DLD1 (cell line): ENCODE measurements around the gene COBLL1.
"Not testable (repeated sequence)": the region's sequence is repeated elsewhere in the genome, so short reads cannot be mapped to it uniquely, and the experiment has no call there.

Experiments
- in situ Hi-C: cut with HindIII; loops from 2 replicates; pipeline ENCODE4 v1.10.0; 2017; ENCODE audit warnings: low sequenced_read_pairs

The COBLL1 gene

GRCh38 chr2:164722616-164723338, 118.8 kb downstream of the COBLL1 start:
- in situ Hi-C loops, result no loop called here

DNA sequence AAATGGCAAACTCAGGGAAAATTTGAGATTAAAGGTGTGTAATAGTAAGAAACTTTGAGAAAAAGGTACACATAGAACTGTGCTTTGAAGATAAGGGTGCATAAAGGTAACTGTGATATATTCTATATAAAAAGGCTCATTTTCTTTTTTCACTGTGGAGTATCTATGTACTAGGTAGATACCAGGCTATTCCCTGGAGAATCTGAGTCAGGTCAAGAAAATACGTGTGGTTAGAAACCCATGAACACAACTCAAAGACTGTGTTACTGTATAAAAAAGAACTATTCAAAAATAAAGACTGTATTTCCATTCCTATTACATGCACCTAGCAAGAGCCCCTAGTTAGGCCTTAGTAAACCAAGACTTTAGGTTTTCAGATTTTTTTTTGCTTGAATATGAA, 120.2 kb downstream of the COBLL1 start:
- in situ Hi-C loops, result no loop called here

GRCh38 chr2:164719996-164720941, 121.4 kb downstream of the COBLL1 start:
- in situ Hi-C loops, result no loop called here

DNA sequence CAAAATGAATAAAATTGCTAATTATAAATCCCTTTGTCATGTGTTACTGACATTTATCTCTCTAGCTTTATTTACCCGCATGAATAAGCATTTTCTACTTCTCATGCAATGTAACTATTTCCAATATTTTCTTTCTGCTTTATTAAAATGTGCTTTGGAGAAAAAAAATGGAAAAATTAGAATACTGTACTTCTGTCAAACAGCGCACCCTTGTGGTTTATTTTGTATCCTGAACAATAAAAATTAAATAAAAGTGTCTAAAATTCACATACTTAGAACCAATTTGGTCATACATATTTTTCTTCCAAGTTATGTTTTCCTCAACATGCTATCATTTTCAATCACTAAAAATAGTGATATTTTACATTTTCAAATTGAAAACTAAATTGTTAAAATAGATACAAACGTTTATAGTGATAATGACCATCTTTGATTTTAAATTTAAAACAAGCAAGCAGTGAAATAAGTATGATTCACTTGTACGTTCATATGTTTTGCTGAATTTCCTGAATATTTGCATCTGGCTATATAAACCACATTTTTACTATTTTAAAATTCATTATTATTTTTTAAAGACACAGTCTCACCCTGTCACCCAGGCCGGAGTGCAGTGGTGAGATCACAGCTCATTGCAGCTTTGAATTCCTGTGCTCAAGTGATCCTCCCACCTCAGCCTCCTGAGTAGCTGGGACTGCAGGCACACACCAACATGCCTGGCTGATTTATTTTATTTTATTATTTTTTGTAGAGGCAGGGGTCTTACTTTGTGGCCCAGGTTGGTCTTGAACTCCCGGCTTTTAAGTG, 124.4 kb downstream of the COBLL1 start:
- in situ Hi-C loops, result no loop called here

- in situ Hi-C loops, result no loop called here
These were observed 127.2 kb downstream of the COBLL1 start for GRCh38 chr2:164714471-164714870.

DNA sequence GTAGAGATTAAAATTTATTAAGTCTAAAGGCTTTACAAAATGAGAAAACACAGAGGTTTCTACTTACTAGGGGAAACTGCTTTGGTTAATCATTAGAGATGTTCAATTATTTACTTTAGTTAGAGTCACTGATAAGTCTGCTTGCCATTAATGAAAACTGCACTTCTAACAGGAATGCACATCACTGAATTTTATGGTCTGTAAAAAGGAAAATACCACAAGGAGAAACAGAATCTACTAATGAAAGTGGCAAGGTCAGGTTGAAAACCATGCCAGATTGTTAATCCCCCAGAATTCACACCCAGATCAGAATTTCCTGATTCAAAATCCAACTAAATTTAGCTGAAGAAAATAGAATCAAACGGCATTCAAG, 129.9 kb downstream of the COBLL1 start:
- in situ Hi-C loops, result no loop called here

DNA sequence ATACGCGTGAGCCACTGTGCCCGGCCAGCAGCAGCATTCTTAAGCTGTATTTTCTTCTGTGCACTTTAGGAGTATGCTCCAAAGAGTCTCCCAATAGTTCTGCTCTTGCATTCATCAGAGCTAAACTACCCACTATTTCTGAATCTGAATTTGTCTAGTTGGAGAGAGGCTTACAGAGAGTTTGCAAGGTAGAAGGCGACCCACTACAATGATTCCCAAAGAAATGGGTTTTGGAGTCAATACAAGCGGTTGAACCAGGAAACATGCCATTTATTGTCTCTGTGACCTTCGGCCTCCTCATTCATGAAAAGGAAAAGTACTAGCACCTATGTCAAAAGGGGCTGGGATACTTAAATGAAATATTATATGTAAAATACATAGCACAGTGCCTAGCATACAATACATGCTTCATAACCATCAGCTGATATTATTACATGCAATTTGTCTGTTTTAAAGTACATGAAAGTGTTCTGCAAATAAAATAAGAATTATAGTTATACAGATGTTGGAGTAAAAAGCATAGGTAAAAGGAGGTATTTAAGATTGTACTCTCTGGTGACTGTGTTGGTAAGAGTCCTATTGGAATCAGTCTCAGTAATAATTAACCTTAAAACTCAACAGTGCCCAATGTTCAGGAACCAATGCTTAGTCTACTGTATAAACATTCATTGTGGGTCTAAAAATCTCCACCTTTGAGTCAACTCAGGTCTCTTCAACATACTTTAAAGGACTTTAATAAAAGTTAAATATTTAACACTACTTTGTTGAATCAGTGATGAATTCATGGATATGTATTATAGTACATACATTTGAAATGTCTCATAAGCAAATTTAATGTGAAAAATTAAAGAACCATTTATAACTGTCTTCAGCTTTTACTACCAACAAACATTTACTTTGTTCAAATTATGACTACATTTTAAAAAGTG, 130.5 kb downstream of the COBLL1 start:
- in situ Hi-C loops, result no loop called here

DNA sequence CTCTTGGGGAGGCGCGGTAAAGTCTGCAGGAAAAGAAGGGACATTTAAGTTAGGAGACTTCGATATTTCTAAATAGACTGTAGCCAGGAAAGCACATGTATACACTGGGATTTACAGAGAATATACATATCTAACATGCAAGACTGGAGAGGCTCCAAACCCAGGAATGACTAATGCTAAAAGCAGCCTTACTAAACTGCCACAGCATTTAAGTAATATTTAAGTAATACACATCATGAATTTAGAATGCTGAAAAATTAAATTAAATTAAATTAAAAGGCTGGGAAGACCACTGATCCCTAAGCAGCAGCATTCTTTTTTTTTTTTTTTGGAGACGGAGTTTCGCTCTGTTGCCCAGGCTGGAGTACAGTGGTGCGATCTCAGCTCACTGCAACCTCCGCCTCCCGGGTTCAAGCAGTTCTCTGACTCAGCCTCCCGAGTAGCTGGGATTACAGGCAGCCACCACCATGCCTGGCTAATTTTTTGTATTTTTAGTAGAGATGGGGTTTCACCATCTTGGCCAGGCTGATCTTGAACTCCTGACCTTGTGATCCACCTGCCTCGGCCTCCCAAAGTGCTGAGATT, 131.3 kb downstream of the COBLL1 start:
- in situ Hi-C loops, result not testable (repeated sequence)

DNA sequence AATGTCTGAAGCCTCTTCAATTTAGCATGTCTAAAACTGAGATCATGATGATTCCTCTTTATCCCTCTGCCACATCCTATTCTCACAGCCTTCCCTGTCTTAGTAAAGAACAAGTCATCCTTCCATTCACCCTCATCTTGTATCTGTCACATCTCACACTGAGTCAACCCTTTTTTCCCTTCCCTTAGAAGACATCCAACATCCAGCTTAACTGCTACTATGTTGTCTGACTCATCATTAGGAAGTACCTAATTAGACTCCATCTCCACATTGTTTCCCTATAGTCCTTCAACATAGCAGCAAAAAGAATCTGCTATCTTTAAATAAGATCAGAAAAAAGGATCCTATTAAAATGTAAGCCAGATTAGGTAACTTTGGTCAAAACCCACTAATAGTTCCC, 135.1 kb downstream of the COBLL1 start:
- in situ Hi-C loops, result no loop called here

DNA sequence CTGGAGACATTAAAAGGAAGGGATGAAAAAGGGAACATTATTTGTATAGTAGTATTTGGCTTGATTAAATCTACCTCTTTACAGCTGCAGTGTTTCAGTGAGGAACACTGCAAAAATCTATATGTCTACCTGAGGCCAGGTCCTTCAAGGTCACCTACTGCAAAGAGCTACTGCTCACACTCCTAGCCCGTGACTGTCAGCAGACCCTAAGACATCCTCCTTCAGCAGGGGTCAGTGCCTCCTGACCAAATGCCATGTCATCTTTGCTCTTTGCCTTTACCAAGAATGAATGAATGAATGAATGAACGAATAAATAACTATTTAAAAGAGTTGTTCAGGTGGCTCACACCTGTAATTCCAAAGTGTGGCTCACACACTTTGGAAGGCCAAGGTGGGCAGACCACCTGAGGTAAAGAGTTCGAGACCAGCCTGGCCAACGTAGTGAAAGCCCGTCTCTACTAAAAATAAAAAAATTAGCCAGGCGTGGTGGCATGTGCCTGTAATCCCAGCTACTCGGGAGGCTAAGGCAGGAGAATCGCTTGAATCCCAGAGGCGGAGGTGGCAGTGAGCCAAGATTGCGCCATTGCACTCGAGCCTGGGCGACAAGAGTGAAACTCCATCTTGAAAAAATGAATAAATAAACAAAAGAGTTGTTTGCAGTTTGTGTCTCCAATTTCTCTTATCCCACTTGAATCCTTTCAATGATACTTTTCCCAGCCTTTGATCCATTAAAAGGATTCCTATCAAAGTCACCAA, 136.0 kb downstream of the COBLL1 start:
- in situ Hi-C loops, result no loop called here

- in situ Hi-C loops, result no loop called here
These were observed 137.5 kb downstream of the COBLL1 start for GRCh38 chr2:164703915-164704706.

- in situ Hi-C loops, result no loop called here
These were observed 140.1 kb downstream of the COBLL1 start for GRCh38 chr2:164701565-164701964.

DNA sequence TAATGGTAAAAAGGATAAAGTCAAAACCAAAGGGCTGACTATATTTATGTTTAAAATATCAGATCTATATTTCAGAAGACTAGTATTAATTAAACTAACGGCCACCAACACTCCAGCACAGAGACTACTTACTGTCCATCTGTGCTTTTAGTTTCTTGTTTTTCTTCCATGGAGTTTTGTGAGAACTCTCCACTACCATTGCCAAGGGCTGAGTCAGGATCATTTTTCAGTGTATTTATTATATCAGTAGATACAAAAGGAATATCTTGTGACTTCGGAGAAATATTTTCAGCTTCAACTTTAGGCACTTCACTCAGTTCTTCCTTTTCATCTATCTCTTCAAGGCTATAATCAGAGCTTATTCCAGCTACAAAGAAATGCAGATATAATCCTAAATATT, 141.2 kb downstream of the COBLL1 start:
- in situ Hi-C loops, result no loop called here

DNA sequence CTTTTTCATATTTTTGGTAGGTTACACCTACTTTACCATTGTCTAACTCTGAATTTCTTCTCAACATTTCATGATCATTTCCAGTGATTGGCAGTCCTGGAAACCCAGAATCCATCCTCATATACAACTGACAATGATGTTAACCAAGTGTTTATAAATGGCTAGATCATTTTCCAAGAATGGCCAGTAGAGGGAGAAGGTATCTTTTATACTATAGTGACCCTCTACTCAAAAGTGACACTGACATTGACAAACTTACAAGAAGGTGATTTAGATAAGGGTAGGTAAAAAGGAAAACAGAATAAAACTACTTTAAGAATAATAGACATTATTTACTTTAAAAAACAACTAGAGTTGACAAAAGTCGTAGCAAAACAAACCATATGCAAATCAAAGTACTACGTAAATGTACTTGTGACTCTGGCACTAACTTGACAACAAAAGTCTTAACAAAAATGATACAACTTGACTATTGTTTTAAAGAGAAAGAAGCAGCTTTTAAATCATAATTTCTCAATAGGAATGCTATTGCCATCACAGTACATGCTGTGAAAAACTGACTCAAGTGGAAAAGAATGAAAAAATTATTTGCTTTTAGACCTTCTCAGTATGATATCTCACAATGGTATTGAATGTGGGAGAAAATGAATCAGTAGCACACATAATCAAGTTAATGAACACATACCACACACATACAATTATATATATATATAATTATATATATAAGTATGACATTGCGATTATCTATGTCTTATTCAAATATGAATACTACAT, 143.7 kb downstream of the COBLL1 start:
- in situ Hi-C loops, result no loop called here

GRCh38 chr2:164696634-164697033, 145.0 kb downstream of the COBLL1 start:
- in situ Hi-C loops, result no loop called here

DNA sequence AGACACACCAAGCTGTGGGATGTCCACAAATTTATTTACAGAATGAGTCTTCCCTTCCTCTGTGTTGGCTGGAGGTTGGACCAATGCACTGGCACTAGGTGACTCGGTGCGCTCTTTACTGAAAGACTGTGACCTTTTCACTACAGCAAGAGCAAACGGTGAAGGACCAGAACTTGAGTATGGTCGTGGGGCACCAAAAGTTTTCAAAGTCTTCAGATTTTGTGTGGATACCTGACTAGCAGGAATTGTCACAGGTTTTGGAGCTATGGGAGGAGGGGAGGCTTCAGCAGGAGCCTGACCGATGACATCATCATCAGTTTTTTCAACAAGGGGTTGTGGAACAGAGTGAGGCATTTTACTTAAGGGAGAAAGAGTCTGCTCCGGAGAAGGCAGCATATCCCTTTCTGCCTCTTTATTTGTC, 147.3 kb downstream of the COBLL1 start:
- in situ Hi-C loops, result no loop called here

GRCh38 chr2:164693834-164694233, 147.8 kb downstream of the COBLL1 start:
- in situ Hi-C loops, result no loop called here

- in situ Hi-C loops, result no loop called here
These were observed 148.2 kb downstream of the COBLL1 start for GRCh38 chr2:164693390-164693789.
